ENCODE data around the gene MPC1L.

MPC1L gene

GRCh38 chrX:40646489-40647306, 23.5 kb downstream of the MPC1L start:
- 13% methylated on average over 26 of the region's 33 CpGs for WGBS (ENCODE audit: insufficient coverage)
- CTCF ChIA-PET = interaction anchor here (2.1 kb wide), 1 partner anchor 103 kb away, joined by 7 read pairs; no protein-coding TSS in a partner anchor
- DNase-seq = peak in 2 of 3 donors; percentile 40 to 59

GRCh38 chrX:40647307-40648197, 24.3 kb downstream of the MPC1L start, which contains the start of gene CXorf38:
TSS of gene CXorf38 (minus strand) at chrX:40647561. CDS start at chrX:40647520, 41 bp downstream.
- ChIA-PET POLR2A (no interaction called here), CTCF (interaction anchor here (2.1 kb wide), 1 partner anchor 104 kb away, joined by 7 read pairs; no protein-coding TSS in a partner anchor)
- Histone ChIP-seq H3K9me3 (ENCODE audit: control extremely low read depth in 1 of 5, control insufficient read depth in 4 of 5, insufficient read depth in 2 of 5, low read depth in 1 of 5, low read length in 4 of 5) (no peaks in the 10 kb centered on the region), H3K4me3 (ENCODE audit: control insufficient read depth in 1 of 7, extremely low read depth in 1 of 7, insufficient read depth in 4 of 7, low read depth in 2 of 7, low read length in 6 of 7) (peak within 1 kb of the TSS; percentile 52 to 88 (median 76)), H3K36me3 (ENCODE audit: control insufficient read depth in 4 of 4, insufficient read depth in 4 of 4, low read length in 3 of 4) (peaks cover 0 to 2% (median 1%) of the 10 kb centered on the region in 4 experiments), H3K4me1 (ENCODE audit: control extremely low read depth in 1 of 4, control insufficient read depth in 4 of 4, insufficient read depth in 4 of 4, low read length in 3 of 4) (peaks cover 0 to 36% (median 33%) of the 10 kb centered on the region in 4 experiments), H3K27ac (ENCODE audit: insufficient read depth in 1 of 2, low read depth in 1 of 2, low read length in 2 of 2, poor library complexity in 1 of 2, severe bottlenecking in 2 of 2) (peak within 1 kb of the TSS; percentile 64 to 85), H3K27me3 (replicated peaks in 2 of 5; ENCODE audit: control insufficient read depth in 4 of 5, insufficient read depth in 5 of 5, low read length in 4 of 5) (peaks cover 0 to 12% (median 0%) of the 10 kb centered on the region in 5 experiments)
- WGBS (ENCODE audit: insufficient coverage) = 7% methylated on average over 64 of the region's 66 CpGs
- DNase-seq = peak; percentile 84 to 94 (median 91)

More at GRCh38 chrX:40646489-40647306, 23.5 kb downstream of the MPC1L start:
- H3K36me3 ChIP-seq (ENCODE audit: control insufficient read depth in 4 of 4, insufficient read depth in 4 of 4, low read length in 3 of 4) = peaks cover 0 to 9% (median 2%) of the 10 kb centered on the region in 4 experiments
- H3K4me1 ChIP-seq (ENCODE audit: control extremely low read depth in 1 of 4, control insufficient read depth in 4 of 4, insufficient read depth in 4 of 4, low read length in 3 of 4) = peaks cover 0 to 40% (median 33%) of the 10 kb centered on the region in 4 experiments
- H3K27ac ChIP-seq (ENCODE audit: insufficient read depth in 1 of 2, low read depth in 1 of 2, low read length in 2 of 2, poor library complexity in 1 of 2, severe bottlenecking in 2 of 2) = peak overlapping the region; percentile 30 to 66
- POLR2A ChIA-PET = interaction anchor here (0.6 to 0.7 kb wide), 2 partner anchors 438 to 469 kb away, joined by 3 to 12 read pairs; partner anchors contain the start of gene USP9X
- peaks cover 0 to 12% (median 0%) of the 10 kb centered on the region in 5 experiments for H3K27me3 ChIP-seq (replicated peaks in 2 of 5; ENCODE audit: control insufficient read depth in 4 of 5, insufficient read depth in 5 of 5, low read length in 4 of 5)
- no peaks in the 10 kb centered on the region for H3K9me3 ChIP-seq (ENCODE audit: control extremely low read depth in 1 of 5, control insufficient read depth in 4 of 5, insufficient read depth in 2 of 5, low read depth in 1 of 5, low read length in 4 of 5)
- H3K4me3 ChIP-seq (ENCODE audit: control insufficient read depth in 1 of 7, extremely low read depth in 1 of 7, insufficient read depth in 4 of 7, low read depth in 2 of 7, low read length in 6 of 7) = peak overlapping the region; percentile 52 to 88 (median 76)

- peaks cover 0 to 5% (median 0%) of the 10 kb centered on the region in 5 experiments for H3K27me3 ChIP-seq (replicated peaks in 2 of 5; ENCODE audit: control insufficient read depth in 4 of 5, insufficient read depth in 5 of 5, low read length in 4 of 5)
- peaks cover 3 to 25% (median 10%) of the 10 kb centered on the region in 4 experiments for H3K36me3 ChIP-seq (ENCODE audit: control insufficient read depth in 4 of 4, insufficient read depth in 4 of 4, low read length in 3 of 4)
- H3K4me3 ChIP-seq (ENCODE audit: control insufficient read depth in 1 of 7, extremely low read depth in 1 of 7, insufficient read depth in 4 of 7, low read depth in 2 of 7, low read length in 6 of 7) = no peak overlapping the region
- no peaks in the 10 kb centered on the region for H3K9me3 ChIP-seq (ENCODE audit: control extremely low read depth in 1 of 5, control insufficient read depth in 4 of 5, insufficient read depth in 2 of 5, low read depth in 1 of 5, low read length in 4 of 5)
- no peak overlapping the region for H3K27ac ChIP-seq (ENCODE audit: insufficient read depth in 1 of 2, low read depth in 1 of 2, low read length in 2 of 2, poor library complexity in 1 of 2, severe bottlenecking in 2 of 2)
- 0% methylated on average over 1 of the region's 3 CpGs for WGBS (ENCODE audit: insufficient coverage)
- peak; percentile 61 to 90 (median 82) for DNase-seq
- POLR2A ChIA-PET = no interaction called here
- CTCF ChIA-PET = interaction anchor here (0.7 to 2.2 kb wide), 9 partner anchors 12 to 445 kb away, joined by 3 to 9 read pairs (median 4); no protein-coding TSS in a partner anchor
- H3K4me1 ChIP-seq (ENCODE audit: control extremely low read depth in 1 of 4, control insufficient read depth in 4 of 4, insufficient read depth in 4 of 4, low read length in 3 of 4) = peaks cover 0 to 11% (median 7%) of the 10 kb centered on the region in 4 experiments
Measured at GRCh38 chrX:40651620-40652223, 28.5 kb downstream of the MPC1L start.

DNA sequence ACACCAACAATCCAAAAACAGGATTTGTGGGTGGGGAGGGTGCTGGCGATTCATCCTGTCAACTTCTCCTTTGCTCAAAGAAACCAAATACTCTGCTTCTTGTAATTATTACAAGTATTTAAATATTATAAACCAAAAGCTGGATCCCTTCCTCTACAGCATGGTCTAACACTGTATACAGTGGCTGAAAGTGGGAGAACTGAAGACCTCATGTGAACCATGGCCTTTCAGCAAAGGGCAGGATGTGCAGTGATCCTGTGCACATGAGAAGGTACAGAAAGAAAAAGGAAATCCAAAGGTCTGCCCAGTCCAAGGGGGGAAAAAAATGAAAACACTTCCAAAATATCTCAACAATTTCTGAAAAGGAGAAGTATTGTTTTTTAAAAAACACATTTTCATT, 29.4 kb downstream of the MPC1L start:
- H3K9me3 ChIP-seq (ENCODE audit: control extremely low read depth in 1 of 5, control insufficient read depth in 4 of 5, insufficient read depth in 2 of 5, low read depth in 1 of 5, low read length in 4 of 5) = no peaks in the 10 kb centered on the region
- POLR2A ChIA-PET = no interaction called here

DNA sequence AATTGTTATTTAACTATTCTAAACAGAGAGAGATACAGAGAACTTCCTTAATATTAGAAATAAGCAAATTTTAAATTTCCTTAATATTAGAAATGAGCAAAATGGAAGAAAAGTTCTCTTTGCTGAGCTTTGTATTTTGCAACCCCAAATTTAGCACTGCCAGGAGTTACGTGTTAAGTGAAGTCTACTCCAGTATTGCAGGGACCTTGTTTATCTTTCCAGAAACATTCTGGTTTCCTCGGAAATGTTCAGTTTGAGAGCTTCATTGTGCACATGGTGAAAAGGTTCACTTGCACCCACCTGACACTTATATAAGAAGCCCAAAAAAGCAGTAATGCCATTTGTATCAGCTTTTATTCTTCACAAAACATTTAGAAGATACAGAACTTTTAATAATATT, 30.3 kb downstream of the MPC1L start:
- ChIA-PET POLR2A (no interaction called here), CTCF (interaction anchor here (0.6 to 1.4 kb wide), 4 partner anchors 141 to 527 kb away, joined by 3 to 7 read pairs (median 4); no protein-coding TSS in a partner anchor)
- peaks cover 6 to 33% (median 12%) of the 10 kb centered on the region in 4 experiments for H3K36me3 ChIP-seq (ENCODE audit: control insufficient read depth in 4 of 4, insufficient read depth in 4 of 4, low read length in 3 of 4)
- 94% methylated on average over 2 of the region's 2 CpGs for WGBS (ENCODE audit: insufficient coverage)
- H3K4me3 ChIP-seq (ENCODE audit: control insufficient read depth in 1 of 7, extremely low read depth in 1 of 7, insufficient read depth in 4 of 7, low read depth in 2 of 7, low read length in 6 of 7) = no peak overlapping the region
- H3K4me1 ChIP-seq (ENCODE audit: control extremely low read depth in 1 of 4, control insufficient read depth in 4 of 4, insufficient read depth in 4 of 4, low read length in 3 of 4) = no peaks in the 10 kb centered on the region
- no peak for DNase-seq
- no peak overlapping the region for H3K27ac ChIP-seq (ENCODE audit: insufficient read depth in 1 of 2, low read depth in 1 of 2, low read length in 2 of 2, poor library complexity in 1 of 2, severe bottlenecking in 2 of 2)
- peaks cover 0 to 3% (median 0%) of the 10 kb centered on the region in 5 experiments for H3K27me3 ChIP-seq (replicated peaks in 2 of 5; ENCODE audit: control insufficient read depth in 4 of 5, insufficient read depth in 5 of 5, low read length in 4 of 5)
- no peaks in the 10 kb centered on the region for H3K9me3 ChIP-seq (ENCODE audit: control extremely low read depth in 1 of 5, control insufficient read depth in 4 of 5, insufficient read depth in 2 of 5, low read depth in 1 of 5, low read length in 4 of 5)

More for the DNA sequence above, 29.4 kb downstream of the MPC1L start:
- H3K4me1 ChIP-seq (ENCODE audit: control extremely low read depth in 1 of 4, control insufficient read depth in 4 of 4, insufficient read depth in 4 of 4, low read length in 3 of 4) = peaks cover 0 to 6% (median 4%) of the 10 kb centered on the region in 4 experiments
- H3K4me3 ChIP-seq (ENCODE audit: control insufficient read depth in 1 of 7, extremely low read depth in 1 of 7, insufficient read depth in 4 of 7, low read depth in 2 of 7, low read length in 6 of 7) = no peak overlapping the region
- DNase-seq = no peak
- H3K27me3 ChIP-seq (replicated peaks in 2 of 5; ENCODE audit: control insufficient read depth in 4 of 5, insufficient read depth in 5 of 5, low read length in 4 of 5) = peaks cover 0 to 3% (median 0%) of the 10 kb centered on the region in 5 experiments
- CTCF ChIA-PET = interaction anchor here (0.8 to 1.5 kb wide), 5 partner anchors 14 to 493 kb away, joined by 3 to 7 read pairs (median 4); no protein-coding TSS in a partner anchor
- WGBS (ENCODE audit: insufficient coverage) = no CpG with 5 or more reads among the region's 1 CpG
- no peak overlapping the region for H3K27ac ChIP-seq (ENCODE audit: insufficient read depth in 1 of 2, low read depth in 1 of 2, low read length in 2 of 2, poor library complexity in 1 of 2, severe bottlenecking in 2 of 2)
- H3K36me3 ChIP-seq (ENCODE audit: control insufficient read depth in 4 of 4, insufficient read depth in 4 of 4, low read length in 3 of 4) = peaks cover 6 to 32% (median 12%) of the 10 kb centered on the region in 4 experiments

DNA sequence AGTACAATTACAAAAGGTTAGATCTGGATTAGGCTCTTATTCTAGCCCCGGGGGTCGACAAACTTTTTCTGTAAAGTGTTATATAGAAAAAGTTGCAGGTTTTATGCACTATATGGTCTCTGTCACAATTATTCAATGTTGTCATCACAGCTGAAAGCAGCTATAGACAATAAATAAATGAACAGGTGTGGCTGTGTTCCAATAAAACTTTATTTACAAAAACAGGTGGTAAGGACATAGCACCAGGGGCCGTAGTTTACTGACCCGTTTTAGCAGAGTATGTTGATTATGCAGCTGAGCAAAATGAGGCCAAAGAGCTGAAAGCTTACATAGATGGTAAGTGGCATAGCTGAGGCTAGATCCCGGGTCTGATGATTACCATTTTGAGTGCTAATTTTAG, 37.2 kb downstream of the MPC1L start:
- Histone ChIP-seq H3K27ac (ENCODE audit: insufficient read depth in 1 of 2, low read depth in 1 of 2, low read length in 2 of 2, poor library complexity in 1 of 2, severe bottlenecking in 2 of 2) (no peak overlapping the region), H3K4me3 (ENCODE audit: control insufficient read depth in 1 of 7, extremely low read depth in 1 of 7, insufficient read depth in 4 of 7, low read depth in 2 of 7, low read length in 6 of 7) (no peak overlapping the region), H3K4me1 (ENCODE audit: control extremely low read depth in 1 of 4, control insufficient read depth in 4 of 4, insufficient read depth in 4 of 4, low read length in 3 of 4) (no peaks in the 10 kb centered on the region), H3K9me3 (ENCODE audit: control extremely low read depth in 1 of 5, control insufficient read depth in 4 of 5, insufficient read depth in 2 of 5, low read depth in 1 of 5, low read length in 4 of 5) (no peaks in the 10 kb centered on the region), H3K36me3 (ENCODE audit: control insufficient read depth in 4 of 4, insufficient read depth in 4 of 4, low read length in 3 of 4) (peaks cover 4 to 42% (median 16%) of the 10 kb centered on the region in 4 experiments), H3K27me3 (replicated peaks in 2 of 5; ENCODE audit: control insufficient read depth in 4 of 5, insufficient read depth in 5 of 5, low read length in 4 of 5) (no peaks in the 10 kb centered on the region)
- CTCF ChIA-PET = no interaction called here
- WGBS (ENCODE audit: insufficient coverage) = 100% methylated on average over 4 of the region's 5 CpGs
- no peak for DNase-seq
- POLR2A ChIA-PET = no interaction called here

All from common myeloid progenitor, CD34-positive (primary cell).